ENCODE measurements around the gene ROS1.
A peak's percentile ranks its signal among the peaks of the same experiment; 100 is the strongest.

The ROS1 gene

DNA sequence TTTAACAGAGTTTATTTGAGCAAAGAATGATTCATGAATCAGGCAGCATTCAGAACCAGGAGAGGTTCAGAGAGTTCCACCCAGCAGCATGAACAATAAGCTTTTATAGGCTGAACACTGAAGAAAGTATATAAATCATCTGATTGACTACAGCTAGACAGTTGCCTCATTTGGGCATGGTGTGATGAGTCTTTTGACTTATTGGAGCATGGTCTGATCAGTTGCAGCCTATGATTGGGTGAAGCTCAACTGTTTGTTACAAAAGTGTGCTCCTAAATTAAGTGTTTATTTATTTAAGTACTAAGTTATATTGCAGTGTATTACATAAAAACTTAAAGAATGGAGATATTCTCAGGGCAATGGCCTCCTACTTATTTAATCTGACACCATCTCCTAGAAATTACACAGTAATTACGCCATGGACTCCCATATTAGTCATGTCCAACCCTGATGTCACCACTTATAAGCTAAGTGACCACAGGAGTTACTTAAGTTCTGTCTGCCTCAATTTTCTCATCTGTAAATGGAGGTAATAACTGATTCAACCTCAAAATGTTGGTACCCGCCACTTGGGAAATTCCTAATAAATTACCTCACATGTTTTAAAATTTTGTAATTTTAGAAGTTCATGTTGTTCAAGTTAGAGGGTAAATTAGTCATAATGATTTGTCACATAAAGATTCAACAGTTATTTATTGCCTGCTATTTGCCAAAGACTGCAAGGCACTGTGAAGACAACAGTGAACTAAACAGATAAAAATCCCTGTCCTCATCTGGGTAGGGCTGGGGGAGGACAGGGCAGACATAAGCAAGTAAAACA, 15.2 kb upstream of the ROS1 start:
- DNase-seq (ENCODE audit: low read depth): peak; percentile 100

- no peak for DNase-seq (ENCODE audit: low read depth)
Observed at GRCh38 chr6:117432273-117432672, 6.5 kb upstream of the ROS1 start.

GRCh38 chr6:117423754-117424153, 2.0 kb downstream of the ROS1 start:
- DNase-seq (ENCODE audit: low read depth): no peak

- no peak for DNase-seq (ENCODE audit: low read depth)
Observed at GRCh38 chr6:117418320-117418719, 7.4 kb downstream of the ROS1 start.

GRCh38 chr6:117417851-117418250, 7.9 kb downstream of the ROS1 start:
- DNase-seq (ENCODE audit: low read depth): no peak

GRCh38 chr6:117414770-117415169, 11.0 kb downstream of the ROS1 start:
- DNase-seq (ENCODE audit: low read depth): peak; percentile 63

DNA sequence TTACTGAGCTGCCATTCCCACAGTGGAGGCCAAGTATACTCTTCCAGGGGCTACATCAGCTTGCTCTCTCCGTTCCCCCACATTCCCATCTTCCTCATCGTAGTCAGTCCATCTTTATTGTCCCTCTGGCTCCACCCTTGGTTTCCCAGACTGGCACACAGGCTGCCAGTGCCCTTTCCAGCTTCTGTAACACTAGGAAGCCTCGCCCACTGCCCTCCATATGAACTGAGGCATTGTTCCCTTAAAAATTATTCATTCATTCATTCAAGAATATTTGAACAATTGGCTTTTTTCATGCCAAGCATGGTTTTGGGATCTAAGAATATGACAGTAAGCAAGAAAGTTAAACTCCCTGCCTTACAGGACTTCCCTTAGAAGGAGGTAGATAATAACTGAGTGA, 14.3 kb downstream of the ROS1 start:
- DNase-seq (ENCODE audit: low read depth): no peak

DNA sequence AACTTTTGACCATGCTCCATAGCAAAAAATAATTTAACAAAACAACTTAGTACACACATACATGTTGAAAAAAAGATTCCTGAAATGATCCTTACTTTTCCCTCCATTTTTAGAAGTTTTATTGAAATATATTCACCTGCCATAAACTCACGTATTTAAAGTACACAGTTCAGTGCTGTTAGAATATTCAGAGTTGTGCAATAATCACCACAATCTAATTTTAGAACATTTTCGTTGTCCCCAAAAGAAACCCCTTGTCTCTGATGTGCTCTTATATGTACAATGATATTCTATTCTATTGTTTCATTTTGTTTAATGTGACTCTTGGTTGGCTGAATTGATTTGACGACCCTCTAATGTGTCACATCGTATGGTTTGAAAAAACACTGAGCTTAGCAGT, 15.9 kb downstream of the ROS1 start:
- DNase-seq (ENCODE audit: low read depth): no peak

DNA sequence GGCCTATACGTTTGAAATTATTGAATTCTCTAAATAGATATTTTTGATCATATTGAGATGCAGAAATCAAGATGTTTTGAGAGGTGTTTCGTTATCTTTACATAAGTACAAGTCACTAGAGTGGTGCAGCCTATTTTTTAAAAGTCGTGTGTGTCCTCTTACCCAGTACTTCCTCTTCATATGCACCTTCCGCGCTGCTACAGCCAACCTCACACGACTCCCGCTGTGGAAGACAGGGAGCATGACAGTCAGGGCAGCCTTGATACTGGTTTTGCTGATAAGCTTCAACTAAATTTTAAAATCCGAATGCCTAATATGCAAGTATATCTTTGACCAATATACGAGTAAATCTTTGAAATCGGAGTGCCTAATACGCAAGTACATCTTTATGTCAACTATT, 16.3 kb downstream of the ROS1 start:
- no peak for DNase-seq (ENCODE audit: low read depth)

- no peak for DNase-seq (ENCODE audit: low read depth)
Observed at GRCh38 chr6:117404548-117404947, 21.2 kb downstream of the ROS1 start.

DNA sequence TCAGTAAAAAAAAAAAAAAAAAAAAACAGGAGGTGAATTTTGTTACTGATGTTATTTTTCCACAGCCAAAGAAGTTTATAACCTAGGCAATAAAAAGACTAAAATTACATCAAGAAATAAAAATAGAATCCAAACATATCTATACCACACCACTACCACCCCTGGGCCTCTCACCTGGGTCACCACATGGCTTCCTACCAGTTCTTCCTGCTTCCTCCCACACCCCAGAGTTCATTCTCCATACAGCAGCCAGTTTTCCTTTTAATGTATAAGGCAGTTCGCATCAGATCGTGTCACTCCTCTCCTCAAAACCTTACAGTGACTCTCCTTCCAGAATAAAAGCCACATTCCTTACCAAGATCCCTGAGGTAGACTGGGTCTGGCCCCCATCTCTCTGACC, 23.9 kb downstream of the ROS1 start:
- no peak for DNase-seq (ENCODE audit: low read depth)

DNA sequence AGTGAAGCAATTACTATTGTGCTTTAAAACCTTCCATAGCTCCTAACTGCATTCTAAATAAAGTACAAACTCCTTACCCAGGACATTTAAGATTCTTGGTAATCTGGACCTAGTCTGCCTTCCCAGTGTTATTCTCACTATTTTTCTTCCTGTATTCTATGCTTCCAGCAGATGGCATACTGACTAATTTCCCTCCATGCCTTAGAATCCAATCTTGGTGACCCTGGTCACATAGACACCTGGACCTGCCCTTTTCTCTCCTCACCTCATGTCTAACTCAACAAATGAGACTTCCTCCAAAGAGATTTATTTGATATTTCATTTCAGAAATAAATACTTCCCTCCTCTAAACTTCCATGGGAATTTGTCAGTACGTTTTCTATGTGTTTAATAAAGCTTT, 25.8 kb downstream of the ROS1 start:
- DNase-seq (ENCODE audit: low read depth): peak; percentile 27

- DNase-seq (ENCODE audit: low read depth): no peak
Observed at GRCh38 chr6:117399126-117399525, 26.6 kb downstream of the ROS1 start.

DNA sequence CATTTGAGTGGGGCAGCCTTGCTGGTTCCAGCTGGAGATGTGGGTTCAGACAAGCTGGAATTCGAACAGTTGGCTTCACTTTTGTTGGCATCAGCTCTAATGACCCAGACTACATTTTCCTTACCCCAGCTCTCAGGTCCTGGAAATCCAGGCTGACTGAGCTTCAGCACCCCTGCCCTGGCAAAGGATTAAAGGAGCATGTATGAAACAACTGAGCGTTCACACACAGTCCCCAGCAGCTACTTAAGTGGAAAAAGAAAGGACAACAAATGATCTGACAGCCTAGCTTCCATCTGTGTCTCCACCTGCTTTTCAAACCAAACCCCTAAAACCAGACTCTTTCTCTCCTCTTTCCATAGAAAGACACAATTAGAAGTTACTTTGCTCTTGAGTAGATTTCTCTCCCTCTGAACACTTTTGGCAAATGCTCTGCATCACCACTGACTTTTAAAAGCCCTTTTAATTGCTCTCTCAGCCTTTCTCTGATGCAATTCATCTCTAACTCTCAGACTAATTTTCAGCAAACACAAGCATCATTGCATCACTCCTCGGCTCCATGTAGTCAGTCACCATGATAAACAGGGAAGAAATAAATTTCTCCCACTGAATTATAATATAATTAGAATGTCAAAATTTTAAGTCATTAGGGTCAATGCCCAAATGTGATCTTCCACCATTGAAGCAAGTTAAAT, 28.1 kb downstream of the ROS1 start:
- DNase-seq (ENCODE audit: low read depth): peak; percentile 33

DNA sequence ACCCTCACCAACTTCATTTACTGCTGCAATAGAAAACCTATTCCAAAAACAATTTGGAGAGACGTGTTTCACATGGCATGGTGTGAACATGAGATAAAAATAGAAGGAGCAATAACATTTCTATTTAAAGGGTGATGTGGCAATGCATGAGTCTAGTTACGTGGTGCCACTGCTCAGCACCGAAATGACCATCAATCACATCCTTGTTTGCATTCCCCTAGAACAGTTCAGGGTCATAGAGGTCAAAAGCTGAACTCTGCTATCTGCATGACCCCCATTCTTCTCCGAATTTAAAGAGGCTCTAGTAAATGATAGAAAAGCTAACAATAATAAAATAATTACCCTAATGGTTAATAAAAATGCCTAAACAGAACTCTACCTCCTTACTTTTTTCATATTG, 29.5 kb downstream of the ROS1 start:
- DNase-seq (ENCODE audit: low read depth): peak; percentile 21

DNA sequence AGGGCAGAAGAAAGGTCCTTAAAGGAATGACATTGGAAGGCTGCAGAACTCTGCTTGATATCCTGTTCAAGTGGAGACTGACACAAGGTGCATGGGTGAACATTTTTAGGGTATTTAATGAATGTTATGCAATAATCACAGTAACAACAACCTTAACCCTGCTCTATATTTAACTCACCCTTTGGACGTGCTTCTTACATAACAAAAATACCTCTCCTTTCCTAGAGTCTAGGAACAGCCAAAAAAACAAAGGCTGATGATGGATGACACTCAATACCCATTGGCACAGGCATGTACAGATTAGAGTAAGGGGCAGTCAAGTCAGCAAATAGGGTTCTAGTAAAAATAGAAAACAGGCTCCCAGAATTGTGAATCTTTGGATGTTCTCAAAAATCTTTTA, 30.6 kb downstream of the ROS1 start:
- no peak for DNase-seq (ENCODE audit: low read depth)

DNA sequence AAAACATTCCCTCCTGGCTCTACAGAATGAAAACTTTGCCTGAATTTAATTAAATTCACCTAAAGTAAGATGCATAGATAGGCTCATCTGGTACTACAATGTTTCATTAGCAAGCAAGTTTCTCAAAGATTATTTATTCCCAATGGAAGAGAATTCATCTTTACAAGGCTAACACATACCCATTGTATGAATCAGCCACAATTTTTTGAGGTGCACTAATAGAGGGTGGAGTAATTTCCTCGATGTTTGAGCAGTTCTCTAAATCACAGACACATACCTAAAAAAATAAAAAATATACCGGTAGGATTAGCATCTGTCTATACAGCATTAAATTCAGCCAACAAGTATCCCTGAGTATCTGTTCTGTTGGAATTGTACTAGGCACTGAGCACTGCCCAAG, 32.7 kb downstream of the ROS1 start:
- DNase-seq (ENCODE audit: low read depth): no peak

- no peak for DNase-seq (ENCODE audit: low read depth)
Observed at GRCh38 chr6:117391874-117392583, 33.7 kb downstream of the ROS1 start.

DNA sequence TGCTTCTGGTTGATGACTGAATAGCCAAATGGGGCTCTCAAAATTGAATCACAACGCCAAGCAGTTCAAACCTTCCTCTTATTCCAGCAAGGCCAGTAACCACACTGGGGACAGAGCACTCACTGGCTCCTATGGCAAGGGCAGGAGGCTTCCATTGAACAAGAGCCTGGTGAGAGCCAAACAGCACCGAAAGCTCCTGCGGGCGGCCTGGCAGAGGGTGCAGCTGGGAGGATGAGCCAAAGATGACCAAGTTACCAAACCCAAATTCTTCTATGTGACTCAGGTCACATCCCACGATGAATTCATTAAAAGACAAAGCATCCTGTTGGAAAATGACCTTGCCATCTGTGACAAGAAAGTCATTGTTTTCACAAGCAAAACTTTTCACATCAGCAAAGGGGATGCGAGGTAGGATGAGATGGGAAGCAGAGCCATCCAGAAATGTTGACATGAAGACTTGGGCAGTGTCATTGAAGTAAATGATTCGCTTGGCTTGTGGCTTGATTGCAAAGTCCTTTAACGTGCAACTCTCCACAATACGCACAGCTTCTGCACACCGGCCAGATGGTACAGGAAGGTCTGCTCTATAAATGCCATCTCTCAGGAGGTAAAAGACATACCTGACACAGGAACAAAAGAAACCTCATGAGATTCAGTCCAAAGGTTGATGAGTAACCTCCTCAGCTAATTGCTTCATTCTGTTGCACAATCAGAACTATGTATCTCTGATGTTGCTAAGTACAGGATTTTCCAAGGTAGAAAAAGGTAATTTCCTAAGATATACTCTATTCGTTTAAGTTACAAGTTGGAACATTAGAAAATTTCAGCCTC, 36.3 kb downstream of the ROS1 start:
- no peak for DNase-seq (ENCODE audit: low read depth)

GRCh38 chr6:117387454-117387974, 38.2 kb downstream of the ROS1 start:
- no peak for DNase-seq (ENCODE audit: low read depth)

- DNase-seq (ENCODE audit: low read depth): no peak
Observed at GRCh38 chr6:117384659-117385058, 41.1 kb downstream of the ROS1 start.

DNA sequence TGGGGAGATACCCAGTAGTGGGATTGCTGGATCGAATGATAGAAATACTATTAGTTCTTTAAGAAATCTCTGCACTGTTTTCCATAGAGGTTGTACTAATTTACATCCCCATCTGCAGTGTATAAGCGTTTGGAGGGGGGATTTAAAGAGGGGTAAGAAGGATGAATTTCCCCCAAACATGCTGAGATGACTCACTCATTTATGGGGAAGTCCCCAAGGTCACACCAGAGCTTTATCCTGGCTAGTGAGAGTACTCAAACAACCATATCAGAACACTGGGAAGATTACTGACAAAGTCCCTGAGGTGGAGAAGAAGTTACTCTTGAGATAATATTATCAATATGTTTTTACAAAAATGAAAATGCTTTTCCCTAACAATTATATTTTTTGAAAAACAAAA, 44.0 kb downstream of the ROS1 start:
- no peak for DNase-seq (ENCODE audit: low read depth)

Measured in EH (cell line).